ENCODE results near the gene TRMT44.

- TF ChIP-seq CTCF (IDR thresholded peaks at IDR 0.05) (no peak), EZH2 (IDR thresholded peaks at IDR 0.05; ENCODE audit: borderline replicate concordance, insufficient read depth, low read depth, low read length, poor library complexity, severe bottlenecking) (no peak)
These were observed 53.6 kb downstream of the TRMT44 start for GRCh38 chr4:8494218-8494617.
